Activated naive CD4-positive, alpha-beta T cell treated with anti-CD3 and anti-CD28 coated beads, Interleukin-2, amount 50 U/mL, for 72 hours (primary cell): Measurements from ENCODE around the gene CD38. TPM values are rescaled to one million over a fixed set of nuclear protein-coding genes. Genes with fewer than 3 reads are reported as not detected.
"Not testable (repeated sequence)": the region's sequence is repeated elsewhere in the genome, so short reads cannot be mapped to it uniquely, and the experiment has no call there.

Experiments
- ATAC-seq, 2 donors: fragments of 150-1000 bp; cut with Tn5 transposase; 2 replicates each; pipeline ENCODE4 v1.10.0; 2021; ENCODE audit warnings: mild to moderate bottlenecking in 2 of 2, moderate library complexity in 2 of 2
- DNase-seq, 2 donors: peaks; one replicate each; pipeline ENCODE4 v3.0.0; 2021 to 2022; ENCODE audit warnings: low spot score in 2 of 2
- H3K27ac Mint-ChIP-seq, 2 donors: one replicate each; pipeline ENCODE4 v1.8.0; 2022; ENCODE audit warnings: mild to moderate bottlenecking in 2 of 2, mixed read lengths in 2 of 2
- H3K36me3 Mint-ChIP-seq, 2 donors: one replicate each; pipeline ENCODE4 v1.8.0; 2022; ENCODE audit warnings: mixed read lengths in 2 of 2
- H3K9me3 Mint-ChIP-seq, 2 donors: one replicate each; pipeline ENCODE4 v1.8.0; 2022; ENCODE audit warnings: mixed read lengths in 2 of 2
- total RNA-seq, 2 donors: library from RNA; stranded (reverse); gene quantifications; one replicate each; pipeline ENCODE4 v1.2.3, GENCODE V29; 2022

The CD38 gene
- total RNA-seq, 2 donors from 2014 or later = 10.7 to 32.8 TPM

- no peak for ATAC-seq
- Mint-ChIP-seq H3K36me3 (peaks cover 0 to 11% of the 10 kb centered on the region in 2 donors), H3K9me3 (peaks cover 0 to 6% of the 10 kb centered on the region in 2 donors), H3K27ac (no peak overlapping the region)
- DNase-seq = no peak
These were observed 33.7 kb downstream of the CD38 start for GRCh38 chr4:15811703-15812337.

GRCh38 chr4:15832523-15833451, 54.7 kb downstream of the CD38 start:
- DNase-seq (no peak), ATAC-seq (peak in 1 of 2 donors; percentile 32)
- peak overlapping the region; percentile 49 to 67 for H3K27ac Mint-ChIP-seq
- H3K36me3 Mint-ChIP-seq = peaks cover 30 to 40% of the 10 kb centered on the region in 2 donors
- H3K9me3 Mint-ChIP-seq = peaks cover 0 to 6% of the 10 kb centered on the region in 2 donors

- H3K9me3 Mint-ChIP-seq = peaks cover 0 to 6% of the 10 kb centered on the region in 2 donors
- no peak for DNase-seq
- peak overlapping the region in 1 of 2 donors; percentile 67 for H3K27ac Mint-ChIP-seq
- H3K36me3 Mint-ChIP-seq = peaks cover 30 to 36% of the 10 kb centered on the region in 2 donors
- ATAC-seq = no peak
These were observed 55.7 kb downstream of the CD38 start for GRCh38 chr4:15833801-15834200.

- ATAC-seq (peak; percentile 94 to 95), DNase-seq (no peak)
- H3K9me3 Mint-ChIP-seq = no peaks in the 10 kb centered on the region
- peaks cover 30% of the 10 kb centered on the region in 2 donors for H3K36me3 Mint-ChIP-seq
- no peak overlapping the region for H3K27ac Mint-ChIP-seq
These were observed 58.2 kb downstream of the CD38 start for GRCh38 chr4:15836362-15836761.

GRCh38 chr4:15837591-15837990, 59.5 kb downstream of the CD38 start:
- DNase-seq = no peak
- ATAC-seq = no peak
- H3K9me3 Mint-ChIP-seq = no peaks in the 10 kb centered on the region
- H3K36me3 Mint-ChIP-seq = peaks cover 20 to 22% of the 10 kb centered on the region in 2 donors
- no peak overlapping the region for H3K27ac Mint-ChIP-seq

GRCh38 chr4:15841194-15841730, 63.1 kb downstream of the CD38 start:
- Mint-ChIP-seq H3K27ac (peak overlapping the region in 1 of 2 donors; percentile 40), H3K36me3 (peaks cover 15 to 17% of the 10 kb centered on the region in 2 donors)

GRCh38 chr4:15847746-15848145, 69.6 kb downstream of the CD38 start:
- no peak for DNase-seq
- H3K36me3 Mint-ChIP-seq = peaks cover 0 to 4% of the 10 kb centered on the region in 2 donors
- no peaks in the 10 kb centered on the region for H3K9me3 Mint-ChIP-seq
- no peak for ATAC-seq
- no peak overlapping the region for H3K27ac Mint-ChIP-seq

More at GRCh38 chr4:15841194-15841730, 63.1 kb downstream of the CD38 start:
- DNase-seq, ATAC-seq, H3K9me3 Mint-ChIP-seq: not testable (repeated sequence)

- ATAC-seq (no peak), DNase-seq (no peak)
- no peak overlapping the region for H3K27ac Mint-ChIP-seq
- H3K36me3 Mint-ChIP-seq = peaks cover 0 to 4% of the 10 kb centered on the region in 2 donors
- no peaks in the 10 kb centered on the region for H3K9me3 Mint-ChIP-seq
These were observed 70.2 kb downstream of the CD38 start for GRCh38 chr4:15848191-15848842.

- Mint-ChIP-seq H3K27ac (no peak overlapping the region), H3K9me3 (no peaks in the 10 kb centered on the region), H3K36me3 (peaks cover 0 to 4% of the 10 kb centered on the region in 2 donors)
- DNase-seq (no peak), ATAC-seq (no peak)
These were observed 73.8 kb downstream of the CD38 start for GRCh38 chr4:15851969-15852368.

GRCh38 chr4:15852524-15852923, 74.4 kb downstream of the CD38 start:
- no peak for ATAC-seq
- peaks cover 0 to under 1% of the 10 kb centered on the region in 2 donors for H3K9me3 Mint-ChIP-seq
- peaks cover 0 to 4% of the 10 kb centered on the region in 2 donors for H3K36me3 Mint-ChIP-seq
- DNase-seq = no peak
- H3K27ac Mint-ChIP-seq = no peak overlapping the region

- Mint-ChIP-seq H3K9me3 (peaks cover 0 to 6% of the 10 kb centered on the region in 2 donors), H3K27ac (no peak overlapping the region), H3K36me3 (peaks cover 0 to 4% of the 10 kb centered on the region in 2 donors)
- no peak for ATAC-seq
- no peak for DNase-seq
These were observed 75.2 kb downstream of the CD38 start for GRCh38 chr4:15853345-15853744.

GRCh38 chr4:15855804-15856475, 77.8 kb downstream of the CD38 start:
- ATAC-seq (no peak), DNase-seq (no peak)
- Mint-ChIP-seq H3K27ac (no peak overlapping the region), H3K36me3 (peaks cover 0 to 4% of the 10 kb centered on the region in 2 donors), H3K9me3 (peaks cover 0 to 6% of the 10 kb centered on the region in 2 donors)

- ATAC-seq, H3K36me3 Mint-ChIP-seq, DNase-seq, H3K9me3 Mint-ChIP-seq, H3K27ac Mint-ChIP-seq: not testable (repeated sequence)
These were observed 83.1 kb downstream of the CD38 start for GRCh38 chr4:15861198-15861597.

- no peak for ATAC-seq
- Mint-ChIP-seq H3K27ac (no peak overlapping the region), H3K36me3 (no peaks in the 10 kb centered on the region), H3K9me3 (no peaks in the 10 kb centered on the region)
- DNase-seq = no peak
These were observed 86.8 kb downstream of the CD38 start for GRCh38 chr4:15864651-15865566.

GRCh38 chr4:15868111-15868510, 90.0 kb downstream of the CD38 start:
- H3K9me3 Mint-ChIP-seq = no peaks in the 10 kb centered on the region
- ATAC-seq = peak; percentile 68 to 81
- no peak for DNase-seq
- no peak overlapping the region for H3K27ac Mint-ChIP-seq
- peaks cover 0 to 4% of the 10 kb centered on the region in 2 donors for H3K36me3 Mint-ChIP-seq
